Stomach (tissue), 19 donors: ENCODE data around the gene VWA5A. TPM values are rescaled to one million over a fixed set of nuclear protein-coding genes. Genes with fewer than 3 reads are reported as not detected.

ENCODE experiments used
- DNase-seq, 2 donors: peaks; one replicate each; pipeline versions ENCODE4 v3.0.0 to v3.0.0-alpha.2; 2013 to 2019
- H3K27ac ChIP-seq, 5 donors: fragments of 200-600 bp in 4 of 5; sonication (generic) in 4 of 5; one replicate each; pipeline ENCODE4 v1.5.1; 2013 to 2019; ENCODE audit warnings: mild to moderate bottlenecking in 1 of 5, moderate library complexity in 1 of 5
- H3K27me3 ChIP-seq, 3 donors: fragments of 200-600 bp; sonication (generic); one replicate each; pipeline ENCODE4 v1.5.1; 2017 to 2019; ENCODE audit warnings: mixed run types in 1 of 3
- H3K36me3 ChIP-seq, 4 donors: fragments of 200-600 bp; sonication (generic); 1 replicate in 3 of 4; 2 replicates in 1 of 4; pipeline ENCODE4 v1.5.1; 2016 to 2019
- H3K4me1 ChIP-seq, 4 donors: fragments of 200-600 bp; sonication (generic); one replicate each; pipeline ENCODE4 v1.5.1; 2016 to 2019
- H3K4me3 ChIP-seq, 4 donors: fragments of 200-600 bp; sonication (generic) in 3 of 4; one replicate each; pipeline ENCODE4 v1.5.1; 2016 to 2019; ENCODE audit warnings: mild to moderate bottlenecking in 1 of 4
- H3K9me3 ChIP-seq, 4 donors: fragments of 200-600 bp; sonication (generic); one replicate each; pipeline ENCODE4 v1.5.1; 2016 to 2019
- EP300 ChIP-seq: sonication (generic); formaldehyde crosslinking; IDR thresholded peaks from one replicate; pipeline ENCODE4 v1.6.1; 2017; ENCODE audit warnings: antibody characterized with exemption
- POLR2A ChIP-seq, 4 donors: fragments of 450-650 bp; IDR thresholded peaks; one replicate each; pipeline ENCODE4 v1.6.1; 2016; ENCODE audit warnings: antibody characterized with exemption in 4 of 4, control low read depth in 2 of 4, mild to moderate bottlenecking in 1 of 4, moderate library complexity in 1 of 4
- POLR2AphosphoS5 ChIP-seq, 3 donors: sonication (generic); formaldehyde crosslinking; IDR thresholded peaks; one replicate each; pipeline ENCODE4 v1.6.1; 2016; ENCODE audit warnings: antibody characterized with exemption in 3 of 3
- WGBS, 5 donors: extraction: QIAGEN DNeasy Blood & Tissue Kit in 3 of 5; methylation state at CpG; one replicate each; pipeline versions ENCODE4 v1.1.5 to v1.1.7; 2013 to 2018; 5-methylcytosine and 5-hydroxymethylcytosine counted together
- intact Hi-C: fragments of 100-400 bp; cut with DNase I; formaldehyde crosslinking; loops from one replicate; pipeline ENCODE4 v1.15.1; 2023; ENCODE audit warnings: low total_unique reads
- long read RNA-seq, 10 donors: transcript quantifications; one replicate each; lab custom pipeline, GENCODE V29; 2026
- polyA plus RNA-seq, 3 donors: library from polyadenylated mRNA; stranded (reverse); fragments of 200-250 nt; gene quantifications; one replicate each; pipeline ENCODE4 v1.2.3, GENCODE V29; 2013
- total RNA-seq, 5 donors: library from RNA; depleted of rRNA; stranded (reverse); fragments of >200 nt; gene quantifications; one replicate each; pipeline versions ENCODE4 v1.1.0 to v1.2.3, GENCODE V29; 2014 to 2016
- TF ChIP-seq, protein P1 (sequence below), 7 experiments: fragments of 450-650 bp in 4 of 7; fragments of 200-600 bp in 3 of 7; sonication (generic) in 3 of 7; IDR thresholded peaks; one replicate each; pipeline ENCODE4 v1.5.1; 2016 to 2019; ENCODE audit warnings: antibody characterized with exemption in 7 of 7, control low read depth in 2 of 7, mild to moderate bottlenecking in 1 of 7
- donor health status: healthy with polysubstance abuse.
- donor health status: Bipolar disorder and iron deficiency.
- donor health status: healthy.

Gene VWA5A, protein sequence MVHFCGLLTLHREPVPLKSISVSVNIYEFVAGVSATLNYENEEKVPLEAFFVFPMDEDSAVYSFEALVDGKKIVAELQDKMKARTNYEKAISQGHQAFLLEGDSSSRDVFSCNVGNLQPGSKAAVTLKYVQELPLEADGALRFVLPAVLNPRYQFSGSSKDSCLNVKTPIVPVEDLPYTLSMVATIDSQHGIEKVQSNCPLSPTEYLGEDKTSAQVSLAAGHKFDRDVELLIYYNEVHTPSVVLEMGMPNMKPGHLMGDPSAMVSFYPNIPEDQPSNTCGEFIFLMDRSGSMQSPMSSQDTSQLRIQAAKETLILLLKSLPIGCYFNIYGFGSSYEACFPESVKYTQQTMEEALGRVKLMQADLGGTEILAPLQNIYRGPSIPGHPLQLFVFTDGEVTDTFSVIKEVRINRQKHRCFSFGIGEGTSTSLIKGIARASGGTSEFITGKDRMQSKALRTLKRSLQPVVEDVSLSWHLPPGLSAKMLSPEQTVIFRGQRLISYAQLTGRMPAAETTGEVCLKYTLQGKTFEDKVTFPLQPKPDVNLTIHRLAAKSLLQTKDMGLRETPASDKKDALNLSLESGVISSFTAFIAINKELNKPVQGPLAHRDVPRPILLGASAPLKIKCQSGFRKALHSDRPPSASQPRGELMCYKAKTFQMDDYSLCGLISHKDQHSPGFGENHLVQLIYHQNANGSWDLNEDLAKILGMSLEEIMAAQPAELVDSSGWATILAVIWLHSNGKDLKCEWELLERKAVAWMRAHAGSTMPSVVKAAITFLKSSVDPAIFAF
- total RNA-seq (100 to 1,000 TPM in 1 of 5 donors, 10 to 100 TPM in 4; 15.4 to 111 (median 39.7) TPM), polyA plus RNA-seq (10 to 100 TPM; 10.1 to 24.1 (median 17.1) TPM)
- long read RNA-seq, donor 1, partial matches to known transcripts: 0 of 1 reads
- long read RNA-seq, donor 1, other reads (novel, unspliced or antisense): 0 of 1 reads
- long read RNA-seq, donor 2, partial matches to known transcripts: 0 of 2 reads
- long read RNA-seq, donor 2, other reads (novel, unspliced or antisense): 0 of 2 reads
- long read RNA-seq, donor 3, partial matches to known transcripts: 0 of 4 reads
- long read RNA-seq, donor 3, other reads (novel, unspliced or antisense): 0 of 4 reads
- long read RNA-seq, donor 4: 0 reads
- long read RNA-seq, donor 5, partial matches to known transcripts: 5 of 6 reads
- long read RNA-seq, donor 5, other reads (novel, unspliced or antisense): 0 of 6 reads
- long read RNA-seq, donor 6, transcript VWA5A-201 (10 exons, 1,863 nt): major isoform, 5 of 28 reads
- long read RNA-seq, donor 6, transcript VWA5A-203 (18 exons, 3,419 nt): major isoform, 5 of 28 reads
- long read RNA-seq, donor 6, partial matches to known transcripts: 17 of 28 reads
- long read RNA-seq, donor 6, other reads (novel, unspliced or antisense): 0 of 28 reads
- long read RNA-seq, donor 7, partial matches to known transcripts: 0 of 1 reads
- long read RNA-seq, donor 7, other reads (novel, unspliced or antisense): 0 of 1 reads
- long read RNA-seq, donor 8, partial matches to known transcripts: 0 of 2 reads
- long read RNA-seq, donor 8, other reads (novel, unspliced or antisense): 0 of 2 reads
- long read RNA-seq, donor 9, partial matches to known transcripts: 0 of 1 reads
- long read RNA-seq, donor 9, other reads (novel, unspliced or antisense): 0 of 1 reads
- long read RNA-seq, donor 10, partial matches to known transcripts: 0 of 1 reads
- long read RNA-seq, donor 10, other reads (novel, unspliced or antisense): 0 of 1 reads

DNA sequence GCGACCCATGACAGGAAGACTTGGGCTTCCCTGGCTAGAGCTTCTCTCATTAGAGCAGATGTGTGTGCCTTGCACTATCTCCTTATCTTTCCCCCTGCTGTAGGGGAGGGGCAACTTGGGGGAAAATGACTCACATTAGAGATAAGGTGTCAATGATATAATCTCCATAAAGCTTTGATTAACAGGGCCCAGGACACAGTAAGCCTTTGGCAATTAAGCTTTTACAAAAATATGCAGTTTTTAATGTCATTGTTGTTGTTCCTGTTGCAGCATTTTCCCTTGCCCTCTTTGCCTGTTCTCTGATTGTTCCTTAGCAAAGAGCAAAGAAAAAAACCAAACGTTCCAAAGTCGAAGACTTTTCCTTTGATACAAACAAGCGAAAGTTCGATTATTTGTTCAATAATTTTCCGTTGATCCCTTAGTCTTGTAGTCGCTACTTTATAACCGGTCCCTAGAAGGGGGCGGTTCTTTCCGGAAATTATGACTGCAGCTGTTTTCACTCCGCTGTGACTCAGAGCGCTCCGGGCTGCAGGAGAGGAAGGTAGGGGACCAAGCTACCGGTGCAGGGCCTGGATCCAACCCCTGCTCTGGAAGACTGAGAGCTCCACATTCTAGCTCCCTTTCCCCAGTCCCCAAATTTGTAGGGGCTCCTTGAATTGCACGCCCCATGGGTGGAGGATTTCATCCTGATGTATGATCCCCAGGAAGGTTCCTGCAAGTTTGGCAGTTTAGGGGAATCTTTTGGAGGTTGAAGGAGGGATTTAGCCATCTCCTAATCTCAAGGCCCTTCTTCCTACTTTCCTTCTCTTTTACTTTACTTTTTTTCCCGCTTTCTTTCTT lies at the start of gene VWA5A:
Gene VWA5A, plus strand, starts transcription at position 509 of the 840 bp plus-strand sequence. CDS start 2,062 bp downstream, outside the sequence.
- intact Hi-C loops: no loop called here
- WGBS, 5 donors: 2 to 5% (median 4%) methylated on average over 16 of the region's 16 CpGs

DNA sequence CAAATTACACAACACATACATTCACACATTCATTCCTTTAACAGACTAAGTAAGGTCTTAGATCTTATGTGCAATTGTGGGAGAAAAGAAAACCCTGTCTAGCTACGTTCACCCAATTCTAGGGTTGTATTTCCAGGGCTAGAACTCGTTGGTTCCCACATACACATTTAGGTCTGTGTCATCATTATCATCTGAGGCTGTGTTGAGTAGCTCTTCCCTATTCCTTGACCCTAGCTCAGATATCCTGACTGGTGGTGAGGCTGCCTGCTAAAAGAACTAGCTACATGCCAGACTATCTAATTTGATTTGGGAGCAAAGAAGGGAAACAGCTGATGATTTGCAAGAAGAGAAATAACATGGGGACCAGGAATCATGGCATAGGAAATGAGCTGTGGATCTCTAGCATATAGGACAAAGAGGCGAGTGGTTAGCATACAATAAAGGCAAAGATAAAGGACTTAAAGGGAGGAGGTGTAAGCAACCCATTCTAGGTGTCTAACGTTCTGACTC lies 46.6 kb upstream of the VWA5A start:
- H3K9me3 ChIP-seq: no peaks in the 10 kb centered on the region
- peaks cover 0 to 17% (median 8%) of the 10 kb centered on the region in 4 donors for H3K4me1 ChIP-seq
- H3K27ac ChIP-seq: no peak overlapping the region
- intact Hi-C loops: no loop called here
- peaks cover 0 to 43% (median 13%) of the 10 kb centered on the region in 3 donors for H3K27me3 ChIP-seq
- H3K4me3 ChIP-seq: no peak overlapping the region
- no peak for TF ChIP-seq POLR2AphosphoS5 (IDR thresholded peaks at IDR 0.05)
- TF ChIP-seq, protein P1, sequence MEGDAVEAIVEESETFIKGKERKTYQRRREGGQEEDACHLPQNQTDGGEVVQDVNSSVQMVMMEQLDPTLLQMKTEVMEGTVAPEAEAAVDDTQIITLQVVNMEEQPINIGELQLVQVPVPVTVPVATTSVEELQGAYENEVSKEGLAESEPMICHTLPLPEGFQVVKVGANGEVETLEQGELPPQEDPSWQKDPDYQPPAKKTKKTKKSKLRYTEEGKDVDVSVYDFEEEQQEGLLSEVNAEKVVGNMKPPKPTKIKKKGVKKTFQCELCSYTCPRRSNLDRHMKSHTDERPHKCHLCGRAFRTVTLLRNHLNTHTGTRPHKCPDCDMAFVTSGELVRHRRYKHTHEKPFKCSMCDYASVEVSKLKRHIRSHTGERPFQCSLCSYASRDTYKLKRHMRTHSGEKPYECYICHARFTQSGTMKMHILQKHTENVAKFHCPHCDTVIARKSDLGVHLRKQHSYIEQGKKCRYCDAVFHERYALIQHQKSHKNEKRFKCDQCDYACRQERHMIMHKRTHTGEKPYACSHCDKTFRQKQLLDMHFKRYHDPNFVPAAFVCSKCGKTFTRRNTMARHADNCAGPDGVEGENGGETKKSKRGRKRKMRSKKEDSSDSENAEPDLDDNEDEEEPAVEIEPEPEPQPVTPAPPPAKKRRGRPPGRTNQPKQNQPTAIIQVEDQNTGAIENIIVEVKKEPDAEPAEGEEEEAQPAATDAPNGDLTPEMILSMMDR (IDR thresholded peaks at IDR 0.05): no peak
- TF ChIP-seq EP300: no peak
- no peak for TF ChIP-seq POLR2A (IDR thresholded peaks at IDR 0.05)
- DNase-seq: no peak
- no peaks in the 10 kb centered on the region for H3K36me3 ChIP-seq
- 35 to 47% (median 41%) methylated on average over 4 of the region's 4 CpGs for WGBS, 5 donors

More for the DNA sequence above, at the start of gene VWA5A:
- H3K27ac ChIP-seq: peak within 1 kb of the TSS; percentile 59 to 76 (median 64)
- TF ChIP-seq, protein P1 (IDR thresholded peaks at IDR 0.05): no peak
- TF ChIP-seq EP300 (peak; percentile 18), POLR2AphosphoS5 (IDR thresholded peaks at IDR 0.05) (peak; percentile 57 to 98 (median 95)), POLR2A (IDR thresholded peaks at IDR 0.05) (peak in 2 of 4 donors; percentile 34 to 79)
- H3K9me3 ChIP-seq: no peaks in the 10 kb centered on the region
- peak; percentile 89 to 95 for DNase-seq
- peaks cover 0 to 24% (median 17%) of the 10 kb centered on the region in 4 donors for H3K4me1 ChIP-seq
- H3K4me3 ChIP-seq: peak within 1 kb of the TSS; percentile 54 to 73 (median 66)
- H3K36me3 ChIP-seq: peaks cover 12 to 30% (median 29%) of the 10 kb centered on the region in 4 donors
- H3K27me3 ChIP-seq: no peaks in the 10 kb centered on the region
